GM21717 (cell line): Measurements from ENCODE around the gene INS.

Experiments
- ATAC-seq: cut with Tn5 transposase; IDR thresholded peaks from one replicate; pipeline ENCODE4 v1.9.1; 2021; ENCODE audit warnings: mild to moderate bottlenecking, moderate library complexity; ENCODE audit not compliant: unreplicated experiment

The INS gene

GRCh38 chr11:2121227-2122130 lies 39.5 kb downstream of the INS start:
- ATAC-seq = no peak

GRCh38 chr11:2120359-2121100 lies 40.5 kb downstream of the INS start:
- ATAC-seq = no peak

GRCh38 chr11:2118677-2119076 lies 42.3 kb downstream of the INS start:
- no peak for ATAC-seq

GRCh38 chr11:2116680-2117079 lies 44.3 kb downstream of the INS start:
- no peak for ATAC-seq

- ATAC-seq = no peak
Observed at GRCh38 chr11:2115308-2115707, 45.7 kb downstream of the INS start.

GRCh38 chr11:2114430-2115241 lies 46.4 kb downstream of the INS start:
- no peak for ATAC-seq

DNA sequence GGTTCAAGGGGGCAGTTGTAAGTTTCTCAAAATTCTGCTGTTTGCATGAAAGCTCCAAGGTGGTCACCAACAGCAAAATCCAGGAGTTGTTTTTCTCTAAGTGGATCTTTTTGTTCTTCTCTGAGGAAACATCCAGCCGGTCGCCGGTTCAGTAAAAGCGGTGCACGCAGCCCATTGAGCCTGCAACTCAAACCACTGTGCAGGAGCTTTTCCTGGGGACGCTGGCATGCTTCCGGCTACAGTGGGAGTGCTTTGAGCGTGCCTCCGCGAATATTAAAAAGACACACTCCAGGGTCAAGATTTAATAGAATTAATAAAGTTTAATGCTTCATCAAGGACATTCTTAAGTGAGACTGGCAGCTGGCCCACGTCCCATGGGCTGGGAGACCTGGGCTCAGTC lies 47.2 kb downstream of the INS start:
- no peak for ATAC-seq

DNA sequence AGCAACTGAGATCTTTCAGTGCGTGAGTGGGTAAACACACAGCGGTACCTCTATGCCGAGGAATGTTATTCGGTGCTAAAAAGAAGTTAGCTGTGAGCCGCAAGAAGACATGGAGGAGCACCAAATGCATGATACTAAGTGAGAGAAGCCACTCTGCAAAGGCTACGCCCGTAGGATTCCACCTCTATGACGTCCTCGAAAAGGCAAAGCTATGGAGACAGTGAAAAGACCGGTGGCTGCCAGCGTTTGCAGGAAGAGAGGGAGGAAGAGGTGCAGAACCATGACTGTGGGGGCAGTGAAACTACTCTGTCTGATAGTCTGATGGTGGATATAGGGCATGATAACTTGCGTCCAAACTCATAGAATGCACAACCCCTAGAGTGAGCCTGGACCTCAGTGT lies 50.5 kb downstream of the INS start:
- no peak for ATAC-seq
